Activated T-cell treated with anti-CD3 and anti-CD28 coated beads for 48 hours (primary cell): ENCODE data around the gene CA11.
A peak's percentile ranks its signal among the peaks of the same experiment; 100 is the strongest.

Experiments used
- DNase-seq: peaks from one replicate; pipeline ENCODE4 v3.0.0-alpha.2; 2020; ENCODE audit warnings: low read depth

CA11 gene

GRCh38 chr19:48613024-48613851 is 32.7 kb downstream of the CA11 start:
- DNase-seq: no peak

GRCh38 chr19:48611872-48612271 is 34.1 kb downstream of the CA11 start:
- DNase-seq: no peak

DNA sequence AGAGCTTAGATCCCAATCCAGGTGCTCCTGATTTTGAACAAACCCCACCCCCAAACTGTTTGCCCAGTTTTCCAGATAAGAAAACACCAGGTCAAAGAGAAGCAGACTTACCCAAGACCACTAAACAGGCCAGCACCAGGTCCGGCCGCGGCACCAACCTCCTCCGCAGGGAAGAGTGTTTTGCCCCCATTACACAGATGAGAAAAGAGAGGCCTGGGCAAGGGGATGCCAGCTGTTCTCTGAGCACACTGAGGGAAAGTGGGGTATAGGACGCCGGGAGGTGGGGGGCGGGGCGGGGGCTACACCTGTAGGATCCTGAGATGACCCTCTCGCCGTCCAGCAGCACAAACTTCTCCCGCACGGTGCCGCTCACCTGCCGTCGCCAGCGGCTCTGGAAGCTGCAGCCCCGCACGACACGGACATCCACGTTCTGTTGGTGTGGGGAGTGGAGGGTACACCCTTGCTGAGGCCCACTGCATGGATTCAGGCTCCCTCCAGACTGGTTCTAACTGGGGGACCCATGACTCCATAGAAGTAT is 36.3 kb downstream of the CA11 start:
- no peak for DNase-seq

DNA sequence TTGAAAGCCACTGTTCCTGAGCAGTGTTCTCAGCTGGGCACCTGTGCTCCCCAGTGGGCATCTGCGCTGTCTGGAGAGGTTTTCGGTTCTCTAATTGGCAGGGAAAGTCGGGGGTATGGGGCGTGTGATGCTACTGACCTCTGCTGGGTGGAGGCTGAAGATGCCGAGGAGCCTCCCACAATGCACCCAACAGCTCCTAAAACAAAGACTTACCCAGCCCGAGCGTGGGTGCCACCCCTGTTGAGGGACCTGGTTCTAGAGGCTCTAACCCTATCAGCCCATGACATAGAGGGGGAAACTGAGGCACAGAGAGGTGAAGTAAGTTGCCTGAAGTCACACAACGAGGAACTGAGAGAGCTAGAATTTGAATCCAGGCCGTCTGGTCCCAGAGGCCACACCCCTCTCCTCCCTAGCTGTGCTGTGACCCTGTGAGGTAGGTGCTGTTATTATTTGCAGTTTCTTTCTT is 37.2 kb downstream of the CA11 start:
- DNase-seq: no peak

DNA sequence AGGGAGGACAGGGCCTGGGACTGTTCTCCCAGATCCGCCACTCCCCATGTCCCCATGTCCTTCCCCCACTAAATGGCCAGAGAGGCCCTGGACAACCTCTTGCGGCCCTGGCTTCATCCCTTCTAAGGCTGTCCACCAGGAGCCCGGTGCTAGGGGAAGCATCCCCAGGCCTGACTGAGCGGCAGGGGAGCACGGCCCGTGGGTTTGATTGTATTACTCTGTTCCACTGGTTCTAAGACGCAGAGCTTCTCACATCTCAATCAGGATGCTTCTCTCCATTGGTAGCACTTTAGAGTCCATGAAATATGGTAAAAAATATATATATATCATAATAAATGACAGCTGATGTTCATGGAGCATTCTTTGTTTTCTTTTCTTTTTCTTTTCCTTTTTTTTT is 38.6 kb downstream of the CA11 start:
- DNase-seq: no peak

- DNase-seq: no peak
Measured at GRCh38 chr19:48606463-48607358, 39.3 kb downstream of the CA11 start, which contains the start of gene SPACA4. Gene SPACA4, plus strand, starts transcription at chr19:48606742. Its CDS starts 237 bp downstream, at chr19:48606979.

GRCh38 chr19:48603850-48604249 is 42.1 kb downstream of the CA11 start:
- DNase-seq: no peak

- DNase-seq: no peak
Measured at GRCh38 chr19:48603449-48603848, 42.5 kb downstream of the CA11 start.

DNA sequence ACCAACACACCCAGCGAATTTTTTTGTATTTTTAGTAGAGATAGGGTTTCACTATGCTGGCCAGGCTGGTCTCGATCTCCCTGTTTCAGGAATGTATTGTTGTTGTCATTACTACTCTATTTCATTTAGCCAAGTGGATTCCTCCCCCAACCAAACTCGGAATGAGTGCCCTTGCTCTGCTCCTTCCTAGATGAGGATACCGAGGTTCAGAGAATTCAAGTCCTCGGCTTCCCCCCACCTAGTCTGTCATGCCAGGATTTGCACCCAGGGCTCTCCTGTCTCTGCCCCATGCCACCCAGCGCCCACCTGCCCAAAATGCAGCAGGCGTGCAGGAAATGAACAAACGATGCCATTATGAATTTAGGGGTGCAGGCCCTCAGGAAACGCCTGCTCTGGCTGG is 43.0 kb downstream of the CA11 start:
- DNase-seq: no peak

- no peak for DNase-seq
Measured at GRCh38 chr19:48600679-48601417, 45.1 kb downstream of the CA11 start.

DNA sequence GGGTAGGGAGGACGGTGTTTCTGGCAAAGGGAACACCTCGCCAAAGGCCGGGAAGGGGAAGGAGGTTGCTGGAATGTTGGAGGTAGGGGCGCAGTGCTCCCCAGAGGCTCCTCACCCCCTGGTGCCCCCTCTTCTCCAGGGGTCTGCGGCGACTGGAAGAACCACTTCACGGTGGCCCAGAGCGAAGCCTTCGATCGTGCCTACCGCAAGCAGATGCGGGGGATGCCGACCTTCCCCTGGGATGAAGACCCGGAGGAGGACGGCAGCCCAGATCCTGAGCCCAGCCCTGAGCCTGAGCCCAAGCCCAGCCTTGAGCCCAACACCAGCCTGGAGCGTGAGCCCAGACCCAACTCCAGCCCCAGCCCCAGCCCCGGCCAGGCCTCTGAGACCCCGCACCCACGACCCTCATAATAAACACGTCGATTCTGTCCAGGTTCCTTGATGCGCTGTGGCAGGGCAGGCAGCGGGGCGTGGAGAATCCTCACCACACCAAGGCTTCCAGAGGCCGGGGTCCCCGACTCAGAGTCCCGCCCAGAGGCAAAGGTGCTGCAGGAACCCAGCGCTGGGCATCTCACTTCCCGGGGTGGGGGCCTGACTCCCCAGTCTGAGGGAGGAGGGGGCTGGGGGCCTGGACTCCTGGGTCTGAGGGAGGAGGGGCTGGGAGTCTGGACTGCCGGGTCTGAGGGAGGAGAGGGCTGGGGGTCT is 46.8 kb downstream of the CA11 start:
- no peak for DNase-seq

DNA sequence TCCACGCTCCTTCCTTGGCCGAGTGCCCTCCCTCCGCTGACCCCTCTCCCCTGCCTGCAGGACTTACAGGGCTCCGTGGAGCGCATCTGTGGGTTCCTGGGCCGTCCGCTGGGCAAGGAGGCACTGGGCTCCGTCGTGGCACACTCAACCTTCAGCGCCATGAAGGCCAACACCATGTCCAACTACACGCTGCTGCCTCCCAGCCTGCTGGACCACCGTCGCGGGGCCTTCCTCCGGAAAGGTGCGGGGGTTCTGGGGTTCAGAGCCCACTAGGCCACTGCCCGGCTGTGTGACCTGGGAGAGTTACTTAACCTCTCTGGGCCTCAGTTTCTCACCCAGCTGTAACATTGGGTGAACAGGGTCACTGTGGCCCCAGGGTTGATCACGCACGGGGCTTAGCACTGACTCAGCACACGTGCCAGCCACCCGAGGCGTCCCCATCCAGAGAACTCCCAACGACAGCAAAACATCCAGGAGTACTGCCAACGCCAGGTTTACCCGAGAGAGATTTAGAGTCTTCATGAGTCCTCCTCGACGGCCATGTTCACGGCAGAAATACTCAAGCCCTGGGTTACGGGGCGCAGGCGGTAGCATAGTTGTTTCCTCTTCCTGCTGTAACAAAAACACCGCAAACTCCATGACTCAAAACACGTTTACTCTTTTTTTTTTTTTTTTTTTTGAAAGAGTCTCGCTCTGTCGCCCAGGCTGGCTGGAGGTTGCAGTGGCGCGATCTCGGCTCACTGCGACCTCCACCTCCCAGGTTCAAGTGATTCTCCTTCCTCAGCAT is 49.1 kb downstream of the CA11 start:
- no peak for DNase-seq

DNA sequence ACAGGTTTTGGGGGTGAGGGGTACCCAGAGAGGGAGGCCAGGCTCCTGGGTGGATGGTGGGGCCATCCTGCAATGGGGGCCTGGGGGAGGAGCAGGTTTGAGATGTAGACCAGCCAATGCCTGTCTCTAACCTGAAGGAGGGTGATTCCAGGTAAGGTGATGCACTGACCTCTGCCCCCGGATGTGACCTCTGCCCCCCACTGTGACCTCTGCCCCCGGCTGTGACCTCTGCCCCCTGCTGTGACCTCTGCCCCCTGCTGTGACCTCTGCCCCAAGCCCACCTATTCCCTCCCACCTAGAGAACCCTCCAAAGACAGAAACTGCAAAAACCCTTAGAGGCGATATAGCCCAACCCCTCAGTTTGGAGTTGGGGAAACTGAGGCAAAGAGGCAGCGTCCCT is 49.8 kb downstream of the CA11 start:
- no peak for DNase-seq

DNA sequence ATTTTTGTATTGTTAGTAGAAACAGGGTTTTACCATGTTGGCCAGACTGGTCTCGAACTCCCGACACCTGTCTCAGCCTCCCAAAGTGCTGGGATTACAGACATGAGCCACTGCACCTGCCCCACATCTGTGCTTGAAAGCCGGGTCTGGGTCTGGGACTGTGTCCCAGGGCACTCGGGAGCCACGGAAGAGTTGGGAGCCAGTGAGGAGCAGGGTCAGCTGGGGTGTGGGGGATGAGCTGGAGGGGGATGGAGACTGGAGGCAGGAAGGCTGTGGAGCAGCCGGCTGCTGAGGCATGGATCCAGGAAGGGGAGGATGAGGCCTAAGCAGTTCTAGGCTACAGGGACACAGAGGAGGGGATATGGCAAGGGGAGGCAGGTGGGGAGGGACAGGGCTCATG is 50.2 kb downstream of the CA11 start:
- no peak for DNase-seq

GRCh38 chr19:48595171-48595570 is 50.8 kb downstream of the CA11 start:
- no peak for DNase-seq

GRCh38 chr19:48591021-48591420 is 55.0 kb downstream of the CA11 start:
- no peak for DNase-seq

DNA sequence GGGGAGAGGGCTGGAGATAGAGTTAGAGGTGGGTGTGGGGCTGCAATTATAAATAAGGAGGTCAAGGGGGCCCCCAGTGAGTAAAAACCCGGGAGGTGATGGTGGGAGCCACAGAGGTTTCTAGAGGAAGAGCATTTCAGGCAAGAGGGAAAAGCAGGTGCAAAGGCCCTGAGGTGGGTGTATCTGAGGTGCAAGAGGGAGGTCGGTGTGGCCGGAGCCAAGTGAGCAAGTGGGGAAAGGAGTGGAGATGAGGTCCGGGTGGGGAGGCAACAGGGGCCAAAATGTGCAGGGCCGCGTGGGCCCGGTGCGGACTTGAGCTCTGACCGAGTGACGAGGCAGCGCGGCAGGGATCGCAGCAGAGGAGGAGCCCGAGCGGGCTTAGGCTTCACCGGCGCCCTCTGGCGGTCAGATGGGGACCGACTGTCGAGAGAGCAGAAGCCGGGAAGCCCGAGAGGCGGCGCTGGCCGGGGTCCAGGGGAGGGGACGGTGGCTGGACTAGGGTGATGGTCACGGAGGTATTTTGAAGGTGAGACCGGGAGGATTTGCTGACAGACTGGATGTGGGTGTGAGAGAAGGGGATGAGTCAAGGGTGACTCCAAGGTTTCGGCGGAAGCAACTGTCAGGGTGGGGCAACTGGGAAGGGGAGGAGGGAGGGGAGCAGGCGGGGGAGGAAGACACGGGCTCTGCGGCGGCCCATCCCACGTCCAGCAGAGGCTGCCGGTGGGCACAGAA is 57.2 kb downstream of the CA11 start:
- DNase-seq: peak; percentile 81
